MM.1S (cell line): ENCODE results near the gene ST7.

ENCODE experiments used
- DNase-seq: peaks from one replicate; pipeline ENCODE4 v3.0.0-alpha.2; 2015
- H2AFZ ChIP-seq: fragments of 300-600 bp; sonication (generic); 2 replicates; pipeline ENCODE4 v1.6.0; 2016; ENCODE audit warnings: antibody characterized with exemption, low read length
- H3F3A ChIP-seq: fragments of 300-600 bp; sonication (generic); 2 replicates; pipeline ENCODE4 v1.6.1; 2016; ENCODE audit warnings: mild to moderate bottlenecking, antibody characterized with exemption, low read length, moderate library complexity, mixed read lengths; ENCODE audit not compliant: insufficient read depth
- H3K27ac ChIP-seq: fragments of 300-600 bp; sonication (generic); 2 replicates; pipeline ENCODE4 v1.5.1; 2016; ENCODE audit warnings: mild to moderate bottlenecking, low read length
- H3K27me3 ChIP-seq: fragments of 300-600 bp; sonication (generic); replicated peaks from 2 replicates; pipeline ENCODE4 v1.6.0; 2016; ENCODE audit warnings: low read length; ENCODE audit not compliant: insufficient read depth
- H3K36me3 ChIP-seq: fragments of 300-600 bp; sonication (generic); replicated peaks from 2 replicates; pipeline ENCODE4 v1.6.1; 2016; ENCODE audit warnings: mild to moderate bottlenecking, low read length, mixed read lengths; ENCODE audit not compliant: insufficient read depth
- H3K4me1 ChIP-seq: fragments of 300-600 bp; sonication (generic); 2 replicates; pipeline ENCODE4 v1.6.1; 2016; ENCODE audit warnings: low read length, mixed read lengths
- H3K4me2 ChIP-seq: fragments of 300-600 bp; sonication (generic); 2 replicates; pipeline ENCODE4 v1.6.0; 2016; ENCODE audit warnings: low read depth, low read length
- H3K4me3 ChIP-seq: fragments of 300-600 bp; sonication (generic); 2 replicates; pipeline ENCODE4 v1.5.1; 2016; ENCODE audit warnings: low read length, mixed read lengths
- H3K79me2 ChIP-seq: fragments of 300-600 bp; sonication (generic); 2 replicates; pipeline ENCODE4 v1.6.1; 2016; ENCODE audit warnings: mixed run types, low read length, mixed read lengths
- H3K9ac ChIP-seq: fragments of 300-600 bp; sonication (generic); 2 replicates; pipeline ENCODE4 v1.6.1; 2016; ENCODE audit warnings: low read length, mixed read lengths
- H3K9me2 ChIP-seq: fragments of 300-600 bp; sonication (generic); replicated peaks from 2 replicates; pipeline ENCODE4 v1.6.1; 2016; ENCODE audit warnings: mild to moderate bottlenecking, low read length, mixed read lengths; ENCODE audit not compliant: insufficient read depth
- H3K9me3 ChIP-seq: fragments of 300-600 bp; sonication (generic); replicated peaks from 2 replicates; pipeline ENCODE4 v1.6.1; 2016; ENCODE audit warnings: mild to moderate bottlenecking, low read length, mixed read lengths; ENCODE audit not compliant: insufficient read depth
- H4K20me1 ChIP-seq: fragments of 300-600 bp; sonication (generic); 2 replicates; pipeline ENCODE4 v1.6.1; 2016; ENCODE audit warnings: mild to moderate bottlenecking, low read length, moderate library complexity, mixed read lengths; ENCODE audit not compliant: insufficient read depth
- CTCF ChIP-seq: fragments of 300-600 bp; sonication (generic); IDR thresholded peaks from 2 replicates; pipeline ENCODE4 v1.5.1; 2016; ENCODE audit warnings: antibody characterized with exemption, low read length, mixed read lengths
- EZH2 ChIP-seq: fragments of 300-600 bp; sonication (generic); optimal IDR thresholded peaks from 2 replicates; pipeline ENCODE3; 2017; ENCODE audit warnings: low read depth, mild to moderate bottlenecking, antibody characterized with exemption, low read length, mixed read lengths
- EZH2phosphoT487 ChIP-seq: fragments of 300-600 bp; sonication (generic); IDR thresholded peaks from 2 replicates; pipeline ENCODE4 v1.6.1; 2018; ENCODE audit warnings: antibody characterized with exemption, low read length

Gene ST7

GRCh38 chr7:117148971-117149370 is 195.7 kb downstream of the ST7 start:
- no peaks in the 10 kb centered on the region for H3K79me2 ChIP-seq
- no peaks in the 10 kb centered on the region for H3F3A ChIP-seq
- no peak overlapping the region for H3K9ac ChIP-seq
- H4K20me1 ChIP-seq = no peaks in the 10 kb centered on the region
- H3K9me3 ChIP-seq = no peaks in the 10 kb centered on the region
- no peak overlapping the region for H3K4me2 ChIP-seq
- H2AFZ ChIP-seq = no peak overlapping the region
- H3K9me2 ChIP-seq = no peaks in the 10 kb centered on the region
- TF ChIP-seq EZH2 (no peak), EZH2phosphoT487 (no peak), CTCF (no peak)
- no peaks in the 10 kb centered on the region for H3K4me1 ChIP-seq
- H3K27me3 ChIP-seq = no peaks in the 10 kb centered on the region
- H3K4me3 ChIP-seq = no peak overlapping the region
- H3K27ac ChIP-seq = no peak overlapping the region
- no peak for DNase-seq
- H3K36me3 ChIP-seq = no peaks in the 10 kb centered on the region

DNA sequence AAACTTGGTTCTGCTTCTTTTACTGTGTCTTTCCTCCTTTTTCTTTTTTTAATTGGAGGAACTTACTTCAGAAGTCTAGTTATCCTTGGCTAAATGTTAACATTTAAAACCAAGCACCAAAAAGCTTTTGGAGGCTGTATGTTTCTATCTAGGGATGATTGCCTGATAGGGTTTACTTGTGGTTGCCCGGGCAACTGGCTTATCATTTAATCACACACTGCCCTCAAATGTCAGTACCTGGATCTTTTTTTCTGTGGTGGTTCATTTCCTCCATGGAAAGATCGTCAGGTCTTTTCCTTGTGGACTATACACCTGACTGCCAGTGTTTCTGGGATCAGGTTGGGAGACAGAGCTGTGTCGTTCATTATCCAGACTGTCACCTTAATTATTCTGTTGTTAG is 196.4 kb downstream of the ST7 start:
- Histone ChIP-seq H3F3A (no peaks in the 10 kb centered on the region), H3K79me2 (no peaks in the 10 kb centered on the region), H3K9ac (no peak overlapping the region), H3K4me2 (no peak overlapping the region), H3K36me3 (no peaks in the 10 kb centered on the region), H3K9me3 (no peaks in the 10 kb centered on the region), H2AFZ (no peak overlapping the region), H3K27ac (no peak overlapping the region), H3K4me1 (no peaks in the 10 kb centered on the region), H3K27me3 (no peaks in the 10 kb centered on the region), H4K20me1 (no peaks in the 10 kb centered on the region), H3K9me2 (no peaks in the 10 kb centered on the region), H3K4me3 (no peak overlapping the region)
- TF ChIP-seq EZH2phosphoT487 (no peak), CTCF (no peak), EZH2 (no peak)
- DNase-seq = no peak

GRCh38 chr7:117152213-117153007 is 199.1 kb downstream of the ST7 start:
- Histone ChIP-seq H3K9me3 (no peaks in the 10 kb centered on the region), H3K4me1 (no peaks in the 10 kb centered on the region), H3K79me2 (no peaks in the 10 kb centered on the region), H3K4me2 (no peak overlapping the region), H2AFZ (no peak overlapping the region), H3K9me2 (no peaks in the 10 kb centered on the region), H3K27ac (no peak overlapping the region), H3K36me3 (no peaks in the 10 kb centered on the region), H3K4me3 (no peak overlapping the region), H3K27me3 (no peaks in the 10 kb centered on the region), H4K20me1 (no peaks in the 10 kb centered on the region), H3F3A (no peaks in the 10 kb centered on the region), H3K9ac (no peak overlapping the region)
- no peak for DNase-seq
- TF ChIP-seq EZH2 = no peak
- TF ChIP-seq EZH2phosphoT487 = no peak
- TF ChIP-seq CTCF = no peak
